Adrenal gland (tissue), 12 donors: ENCODE data around the gene DNMBP. TPM values are rescaled to one million over a fixed set of nuclear protein-coding genes. Genes with fewer than 3 reads are reported as not detected.

Experiments used
- DNase-seq, 7 donors: peaks; one replicate each; pipeline ENCODE4 v3.0.0-alpha.2; 2019 to 2020
- H3K27ac ChIP-seq, 5 donors: fragments of 200-600 bp; sonication (generic) in 4 of 5; 1 replicate in 3 of 5; 2 replicates in 2 of 5; pipeline versions ENCODE4 v1.5.1 to v1.8.0; 2016 to 2020; ENCODE audit warnings: mild to moderate bottlenecking in 1 of 5
- H3K27me3 ChIP-seq: fragments of 200-600 bp; 2 replicates; pipeline ENCODE4 v1.8.0; 2021
- H3K36me3 ChIP-seq, 2 donors: fragments of 200-600 bp; replicated peaks in 1 of 2; 1 replicate in 1 of 2; 2 replicates in 1 of 2; pipeline versions ENCODE4 v1.5.1 to v1.8.0; 2018 to 2022
- H3K4me1 ChIP-seq, 2 donors: fragments of 200-600 bp; replicated peaks in 1 of 2; 1 replicate in 1 of 2; 2 replicates in 1 of 2; pipeline versions ENCODE4 v1.5.1 to v1.8.0; 2018 to 2021
- H3K4me3 ChIP-seq, 4 donors: fragments of 200-600 bp; sonication (generic) in 3 of 4; one replicate each; pipeline ENCODE4 v1.5.1; 2016 to 2018
- H3K9me3 ChIP-seq, 3 donors: fragments of 200-600 bp; sonication (generic) in 1 of 3; replicated peaks in 1 of 3; 1 replicate in 2 of 3; 2 replicates in 1 of 3; pipeline versions ENCODE4 v1.5.1 to v1.8.0; 2016 to 2021
- POLR2A ChIP-seq, 2 donors: fragments of 450-650 bp; IDR thresholded peaks; one replicate each; pipeline ENCODE4 v1.6.1; 2017; ENCODE audit warnings: antibody characterized with exemption in 2 of 2, mild to moderate bottlenecking in 2 of 2, moderate library complexity in 1 of 2
- WGBS, 4 donors: extraction: QIAGEN DNeasy Blood & Tissue Kit in 2 of 4; methylation state at CpG; one replicate each; pipeline versions ENCODE4 v1.1.5 to v1.1.7; 2013 to 2017; 5-methylcytosine and 5-hydroxymethylcytosine counted together
- intact Hi-C, 2 donors: fragments of 100-400 bp; cut with DNase I; formaldehyde crosslinking; loops; one replicate each; pipeline versions ENCODE4 v1.14.1 to v1.15.0; 2022 to 2023
- polyA plus RNA-seq, 3 donors: library from polyadenylated mRNA; stranded (reverse); fragments of 200-250 nt in 2 of 3; fragments of 350-450 nt in 1 of 3; fragmentation: Illumina TruSeq in 1 of 3; extraction: RNeasy Lipid Tissue Mini Kit (QIAGEN cat#74804) in 1 of 3; gene quantifications; one replicate each; pipeline ENCODE4 v1.2.3, GENCODE V29; 2013 to 2014
- total RNA-seq, 9 donors: library from RNA; depleted of rRNA in 4 of 9; stranded (reverse); fragments of >200 nt in 4 of 9; fragments of 120-200 nt in 1 of 9; fragmentation: NEBNext Ultra II Directional in 1 of 9; extraction: Animal tissue kit (Norgen Biotek cat#: 25700) in 1 of 9; gene quantifications; one replicate each; pipeline versions ENCODE4 v1.1.0 to v1.2.4, GENCODE V29; 2013 to 2023
- TF ChIP-seq, protein P1 (sequence below), 6 experiments: fragments of 450-650 bp in 4 of 6; fragments of 200-600 bp in 2 of 6; sonication (generic) in 1 of 6; IDR thresholded peaks; 1 replicate in 5 of 6; 2 replicates in 1 of 6; pipeline versions ENCODE4 v1.5.1 to v1.8.0; 2016 to 2021; ENCODE audit warnings: antibody characterized with exemption in 6 of 6, mild to moderate bottlenecking in 2 of 6, moderate library complexity in 1 of 6
- donor health status: healthy with polysubstance abuse.
- donor health status: Bipolar disorder and iron deficiency.
- donor health status: DM: yes; HTN: yes; CAD: no.
- donor health status: DM: no; HTN: no; CAD: no.
- donor health status: DM: no; HTN: no; CAD: no.
- donor health status: DM: yes; HTN: yes; CAD: no.

DNMBP gene
- total and polyA plus RNA-seq, 12 donors: 5.7 to 17.9 (median 12.0) TPM

DNA sequence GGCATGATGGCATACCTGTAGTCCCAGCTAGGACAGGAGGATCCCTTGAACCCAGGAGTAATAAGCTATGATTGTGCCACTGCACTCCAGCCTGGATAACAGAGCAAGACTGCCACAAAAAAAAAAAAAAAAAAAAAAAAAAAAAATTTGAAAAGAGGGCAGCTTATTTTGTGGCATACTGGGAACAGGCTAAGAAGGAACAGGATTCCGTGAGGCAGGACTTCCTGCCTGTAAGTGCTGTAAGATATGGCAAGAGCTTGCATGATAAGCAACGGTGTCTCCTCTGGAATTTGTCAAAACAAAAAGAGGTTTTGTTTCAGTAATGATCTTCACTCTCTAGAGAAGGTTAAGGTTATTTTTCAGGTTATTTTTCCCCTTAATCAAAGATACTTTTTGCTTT lies 126.2 kb downstream of the DNMBP start:
- Histone ChIP-seq H3K4me1 (no peaks in the 10 kb centered on the region), H3K27me3 (no peaks in the 10 kb centered on the region), H3K4me3 (no peak overlapping the region), H3K27ac (no peak overlapping the region), H3K36me3 (peaks cover 0 to 94% of the 10 kb centered on the region in 2 donors), H3K9me3 (no peaks in the 10 kb centered on the region)
- intact Hi-C loops: no loop called here
- DNase-seq: no peak
- 74 to 85% (median 79%) methylated on average over 2 of the region's 2 CpGs for WGBS, 4 donors
- TF ChIP-seq, protein P1, sequence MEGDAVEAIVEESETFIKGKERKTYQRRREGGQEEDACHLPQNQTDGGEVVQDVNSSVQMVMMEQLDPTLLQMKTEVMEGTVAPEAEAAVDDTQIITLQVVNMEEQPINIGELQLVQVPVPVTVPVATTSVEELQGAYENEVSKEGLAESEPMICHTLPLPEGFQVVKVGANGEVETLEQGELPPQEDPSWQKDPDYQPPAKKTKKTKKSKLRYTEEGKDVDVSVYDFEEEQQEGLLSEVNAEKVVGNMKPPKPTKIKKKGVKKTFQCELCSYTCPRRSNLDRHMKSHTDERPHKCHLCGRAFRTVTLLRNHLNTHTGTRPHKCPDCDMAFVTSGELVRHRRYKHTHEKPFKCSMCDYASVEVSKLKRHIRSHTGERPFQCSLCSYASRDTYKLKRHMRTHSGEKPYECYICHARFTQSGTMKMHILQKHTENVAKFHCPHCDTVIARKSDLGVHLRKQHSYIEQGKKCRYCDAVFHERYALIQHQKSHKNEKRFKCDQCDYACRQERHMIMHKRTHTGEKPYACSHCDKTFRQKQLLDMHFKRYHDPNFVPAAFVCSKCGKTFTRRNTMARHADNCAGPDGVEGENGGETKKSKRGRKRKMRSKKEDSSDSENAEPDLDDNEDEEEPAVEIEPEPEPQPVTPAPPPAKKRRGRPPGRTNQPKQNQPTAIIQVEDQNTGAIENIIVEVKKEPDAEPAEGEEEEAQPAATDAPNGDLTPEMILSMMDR (IDR thresholded peaks at IDR 0.05): no peak
- TF ChIP-seq POLR2A (IDR thresholded peaks at IDR 0.05): no peak

DNA sequence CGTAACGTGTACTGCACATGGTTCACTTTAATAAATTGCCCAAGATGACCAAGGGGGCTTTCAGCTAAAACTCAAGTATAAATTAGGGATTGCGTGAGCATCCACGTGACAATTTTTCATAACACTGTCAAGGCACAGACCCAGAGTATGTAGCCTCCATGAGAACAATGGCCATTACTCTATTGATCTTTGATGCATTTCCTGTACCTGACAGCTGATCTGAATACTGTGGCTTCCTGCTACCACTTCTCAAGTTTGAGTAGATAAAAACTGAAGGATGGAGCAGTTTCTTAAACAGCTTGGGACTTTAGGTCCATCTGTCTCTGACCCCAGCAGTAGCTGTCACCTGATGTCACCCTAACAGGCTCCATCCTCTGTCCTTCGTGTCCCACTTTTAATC lies 128.4 kb downstream of the DNMBP start:
- DNase-seq: no peak
- no peak for TF ChIP-seq POLR2A (IDR thresholded peaks at IDR 0.05)
- TF ChIP-seq, protein P1 (IDR thresholded peaks at IDR 0.05): no peak
- Histone ChIP-seq H3K4me3 (no peak overlapping the region), H3K27ac (no peak overlapping the region), H3K4me1 (no peaks in the 10 kb centered on the region), H3K36me3 (peaks cover 0 to 95% of the 10 kb centered on the region in 2 donors), H3K27me3 (no peaks in the 10 kb centered on the region), H3K9me3 (no peaks in the 10 kb centered on the region)
- whole genome bisulfite sequencing, 4 donors: 80 to 90% (median 86%) methylated on average over 5 of the region's 5 CpGs
- intact Hi-C loops: no loop called here

DNA sequence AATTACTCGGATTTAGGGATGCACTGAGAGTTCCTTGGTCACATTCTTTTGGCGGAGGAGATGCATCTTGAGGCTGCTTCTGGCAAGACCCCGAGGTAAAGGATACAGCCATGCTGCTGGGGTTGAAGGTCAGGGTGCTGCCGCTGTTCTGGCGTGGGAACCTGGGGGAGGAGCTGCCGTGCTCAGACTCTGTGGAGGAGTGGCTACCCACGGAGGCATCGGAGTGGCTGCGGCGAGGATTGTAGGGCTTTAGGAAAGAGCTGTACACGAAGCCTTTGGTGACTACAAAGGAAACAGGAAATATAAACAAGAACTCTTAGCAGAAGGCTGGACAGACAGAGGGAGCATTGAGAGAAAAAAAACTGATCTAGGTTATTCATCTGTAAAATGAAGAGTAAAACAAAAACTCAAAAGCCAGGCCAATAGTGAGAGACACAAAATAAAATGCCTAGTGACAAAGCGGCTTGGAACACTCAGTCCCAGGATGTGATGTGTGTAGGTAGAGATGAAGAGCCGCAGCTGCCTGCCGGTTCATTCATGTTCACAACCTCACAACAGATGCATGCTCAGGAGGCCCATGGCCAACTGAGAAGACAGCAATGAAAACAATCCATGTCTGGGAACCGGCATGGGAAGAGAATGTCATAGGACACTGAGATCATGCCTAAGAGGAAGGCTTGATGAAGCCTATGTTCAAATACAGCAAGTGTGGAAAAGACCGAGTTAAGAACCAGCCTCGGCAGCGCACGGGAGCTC lies 129.5 kb downstream of the DNMBP start:
- H3K27ac ChIP-seq: no peak overlapping the region
- H3K36me3 ChIP-seq: peaks cover 0 to 89% of the 10 kb centered on the region in 2 donors
- no peaks in the 10 kb centered on the region for H3K9me3 ChIP-seq
- intact Hi-C loops: no loop called here
- peak in 2 of 7 donors; percentile 24 to 54 for DNase-seq
- TF ChIP-seq, protein P1 (IDR thresholded peaks at IDR 0.05): no peak
- TF ChIP-seq POLR2A (IDR thresholded peaks at IDR 0.05): no peak
- H3K4me1 ChIP-seq: no peaks in the 10 kb centered on the region
- 73 to 82% (median 78%) methylated on average over 17 to 19 of the region's 19 CpGs for WGBS, 4 donors
- H3K4me3 ChIP-seq: no peak overlapping the region
- H3K27me3 ChIP-seq: no peaks in the 10 kb centered on the region

DNA sequence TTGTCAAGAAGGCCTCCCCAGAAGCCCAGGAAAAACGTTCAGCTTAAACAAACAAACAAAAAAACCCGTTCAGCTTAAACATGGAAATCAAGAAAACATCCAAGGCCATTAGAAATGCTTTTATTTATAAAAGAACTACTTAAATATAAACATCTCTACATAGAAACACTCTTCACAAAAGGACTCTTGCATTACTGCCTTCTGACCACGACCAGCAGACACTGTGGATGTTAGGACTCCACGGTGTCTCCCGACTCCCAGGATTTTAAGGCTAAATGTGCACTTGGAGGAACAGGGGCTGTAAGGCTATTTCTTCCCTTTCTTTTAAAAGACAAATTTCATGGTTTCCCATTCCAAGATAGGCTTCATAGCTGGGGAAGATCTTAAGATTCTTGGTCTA lies 134.3 kb downstream of the DNMBP start:
- DNase-seq: no peak
- intact Hi-C loops: no loop called here
- WGBS, 4 donors: 83 to 87% (median 84%) methylated on average over 5 of the region's 5 CpGs
- Histone ChIP-seq H3K4me3 (no peak overlapping the region), H3K27me3 (no peaks in the 10 kb centered on the region), H3K4me1 (no peaks in the 10 kb centered on the region), H3K36me3 (peaks cover 0 to 45% of the 10 kb centered on the region in 2 donors), H3K27ac (no peak overlapping the region), H3K9me3 (no peaks in the 10 kb centered on the region)
- TF ChIP-seq, protein P1 (IDR thresholded peaks at IDR 0.05): no peak
- TF ChIP-seq POLR2A (IDR thresholded peaks at IDR 0.05): no peak
